Ovary (tissue), 3 donors: Measurements from ENCODE around the gene C14orf39.

Experiments
- POLR2A ChIP-seq: fragments of 450-650 bp; IDR thresholded peaks from one replicate; pipeline ENCODE4 v1.6.1; 2017; ENCODE audit warnings: antibody characterized with exemption, mild to moderate bottlenecking, moderate library complexity
- TF ChIP-seq, protein P1 (sequence below), 3 donors: fragments of 450-650 bp in 2 of 3; fragments of 200-600 bp in 1 of 3; IDR thresholded peaks; one replicate each; pipeline versions ENCODE4 v1.5.1 to v1.8.0; 2016 to 2022; ENCODE audit warnings: antibody characterized with exemption in 3 of 3, mild to moderate bottlenecking in 1 of 3
- donor health status: DM: no; HTN: no; CAD: no.

DNA sequence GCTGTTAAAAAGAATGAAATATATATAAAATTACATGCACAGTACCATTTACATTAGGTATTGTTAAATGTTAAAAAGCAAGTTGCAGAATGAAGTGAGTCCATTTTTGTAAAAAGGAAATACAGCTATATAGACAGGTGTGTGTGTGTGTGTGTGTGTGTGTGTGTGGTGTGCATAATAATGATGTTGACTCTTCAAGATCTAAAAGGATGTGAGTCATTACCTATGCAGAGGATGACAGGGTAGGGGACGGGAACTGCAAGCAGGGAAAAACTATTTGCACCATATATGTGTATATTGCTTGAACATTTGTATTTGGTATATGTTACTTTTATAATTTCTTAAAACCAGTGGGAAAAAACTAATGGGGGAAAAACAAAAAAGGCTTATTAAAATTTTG, 3.1 kb downstream of the C14orf39 start:
- TF ChIP-seq, protein P1, sequence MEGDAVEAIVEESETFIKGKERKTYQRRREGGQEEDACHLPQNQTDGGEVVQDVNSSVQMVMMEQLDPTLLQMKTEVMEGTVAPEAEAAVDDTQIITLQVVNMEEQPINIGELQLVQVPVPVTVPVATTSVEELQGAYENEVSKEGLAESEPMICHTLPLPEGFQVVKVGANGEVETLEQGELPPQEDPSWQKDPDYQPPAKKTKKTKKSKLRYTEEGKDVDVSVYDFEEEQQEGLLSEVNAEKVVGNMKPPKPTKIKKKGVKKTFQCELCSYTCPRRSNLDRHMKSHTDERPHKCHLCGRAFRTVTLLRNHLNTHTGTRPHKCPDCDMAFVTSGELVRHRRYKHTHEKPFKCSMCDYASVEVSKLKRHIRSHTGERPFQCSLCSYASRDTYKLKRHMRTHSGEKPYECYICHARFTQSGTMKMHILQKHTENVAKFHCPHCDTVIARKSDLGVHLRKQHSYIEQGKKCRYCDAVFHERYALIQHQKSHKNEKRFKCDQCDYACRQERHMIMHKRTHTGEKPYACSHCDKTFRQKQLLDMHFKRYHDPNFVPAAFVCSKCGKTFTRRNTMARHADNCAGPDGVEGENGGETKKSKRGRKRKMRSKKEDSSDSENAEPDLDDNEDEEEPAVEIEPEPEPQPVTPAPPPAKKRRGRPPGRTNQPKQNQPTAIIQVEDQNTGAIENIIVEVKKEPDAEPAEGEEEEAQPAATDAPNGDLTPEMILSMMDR (IDR thresholded peaks at IDR 0.05) = no peak
- TF ChIP-seq POLR2A = no peak
